ENCODE data around the gene SLIT3.

Gene SLIT3

DNA sequence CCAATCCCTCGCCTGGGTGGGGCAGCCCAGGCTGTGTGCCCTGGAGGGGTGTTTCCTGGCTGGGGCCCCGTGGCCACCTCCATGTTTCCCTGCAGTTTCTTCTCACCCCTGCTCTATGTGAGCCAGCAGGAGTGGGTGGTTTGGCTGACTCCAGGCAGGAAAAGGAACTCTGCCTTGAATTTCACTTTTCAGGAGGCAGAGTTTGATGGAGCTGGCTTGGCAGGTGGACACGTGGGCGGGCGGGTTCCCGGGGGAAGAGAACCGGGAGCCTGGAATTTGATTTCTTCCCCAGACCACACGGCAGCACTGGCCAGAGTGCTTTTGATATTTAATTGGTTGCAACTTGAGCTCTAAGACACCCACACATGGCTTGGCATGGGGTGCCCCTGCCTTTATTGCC lies 601.9 kb downstream of the SLIT3 start:
- Histone ChIP-seq H3K36me3 (ENCODE audit: insufficient read depth, low read depth, low read length) (no peaks in the 10 kb centered on the region), H3K27me3 (ENCODE audit: insufficient read depth, low read length) (no peaks in the 10 kb centered on the region; the same call in 1 of the 2 replicates), H3K9me3 (ENCODE audit: insufficient read depth, low read depth, low read length) (no peaks in the 10 kb centered on the region), H3K27ac (ENCODE audit: low read length) (no peak overlapping the region), H3K4me3 (ENCODE audit: low read length) (no peak overlapping the region), H3K4me1 (ENCODE audit: insufficient read depth, low read length) (no peaks in the 10 kb centered on the region; the same call in 1 of the 2 replicates), H3K9ac (ENCODE audit: low read depth, low read length) (no peak overlapping the region)

DNA sequence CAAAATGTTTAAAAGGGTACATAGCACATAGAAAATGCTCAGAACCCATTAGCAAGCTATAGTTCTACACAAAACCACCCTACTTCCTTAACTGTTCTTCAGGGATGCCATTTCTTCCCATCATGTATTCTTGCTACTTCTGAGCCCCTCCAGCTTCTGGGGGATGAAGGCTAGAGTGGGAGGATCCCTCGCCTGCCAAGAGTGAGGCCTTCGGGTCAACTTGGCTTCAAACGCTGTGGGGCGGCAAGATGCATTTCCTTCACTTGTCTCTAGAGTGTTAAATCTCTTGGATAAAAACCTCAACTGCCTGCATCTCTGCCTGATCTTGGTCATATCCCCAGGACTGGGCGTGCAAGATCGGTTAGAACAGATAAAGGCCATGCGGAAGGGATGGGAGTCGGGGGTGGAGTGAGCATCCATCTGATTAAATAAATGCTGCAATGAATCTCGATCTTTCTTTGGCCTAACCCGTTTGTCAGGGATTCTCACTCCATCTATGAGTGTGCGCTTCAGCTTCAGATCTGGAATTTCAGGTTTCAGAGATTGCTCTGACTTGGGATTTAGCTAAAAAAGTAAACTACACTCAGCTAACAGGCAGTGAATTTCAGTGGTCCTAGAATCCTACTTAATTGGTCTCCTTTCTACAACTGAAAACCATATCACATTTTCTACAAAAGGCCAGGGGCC lies 603.8 kb downstream of the SLIT3 start:
- peaks cover 4% of the 10 kb centered on the region; the same call in 1 of the 2 replicates for H3K27me3 ChIP-seq (ENCODE audit: insufficient read depth, low read length)
- no peak overlapping the region for H3K27ac ChIP-seq (ENCODE audit: low read length)
- H3K9ac ChIP-seq (ENCODE audit: low read depth, low read length), result no peak overlapping the region
- no peak overlapping the region for H3K4me3 ChIP-seq (ENCODE audit: low read length)
- no peaks in the 10 kb centered on the region for H3K9me3 ChIP-seq (ENCODE audit: insufficient read depth, low read depth, low read length)
- no peaks in the 10 kb centered on the region for H3K36me3 ChIP-seq (ENCODE audit: insufficient read depth, low read depth, low read length)
- no peaks in the 10 kb centered on the region; the same call in 1 of the 2 replicates for H3K4me1 ChIP-seq (ENCODE audit: insufficient read depth, low read length)

DNA sequence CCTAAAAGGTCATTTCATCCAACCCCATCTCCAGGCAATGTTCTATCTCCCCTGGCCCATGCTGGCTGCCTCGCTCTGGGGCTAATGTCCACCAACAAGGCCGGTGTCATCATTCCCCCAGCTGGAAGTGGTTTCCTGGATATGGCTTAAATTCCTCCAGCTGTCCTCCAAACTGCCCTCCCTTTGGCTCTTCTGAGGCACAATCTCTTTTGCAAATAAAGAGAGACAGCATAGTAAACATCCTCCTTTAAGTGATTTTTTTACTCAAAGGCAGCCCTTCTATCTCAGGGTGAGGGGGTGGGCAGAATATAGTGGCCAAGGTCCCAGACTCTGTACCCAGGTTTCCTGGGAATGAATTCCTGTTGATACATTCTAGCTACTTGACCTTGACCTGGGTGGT lies 604.3 kb downstream of the SLIT3 start:
- H3K27me3 ChIP-seq (ENCODE audit: insufficient read depth, low read length), result peaks cover 7% of the 10 kb centered on the region; the same call in 1 of the 2 replicates
- H3K27ac ChIP-seq (ENCODE audit: low read length), result no peak overlapping the region
- no peaks in the 10 kb centered on the region; the same call in 1 of the 2 replicates for H3K4me1 ChIP-seq (ENCODE audit: insufficient read depth, low read length)
- H3K9ac ChIP-seq (ENCODE audit: low read depth, low read length), result no peak overlapping the region
- H3K9me3 ChIP-seq (ENCODE audit: insufficient read depth, low read depth, low read length), result no peaks in the 10 kb centered on the region
- H3K4me3 ChIP-seq (ENCODE audit: low read length), result no peak overlapping the region
- H3K36me3 ChIP-seq (ENCODE audit: insufficient read depth, low read depth, low read length), result no peaks in the 10 kb centered on the region

GRCh38 chr5:168695301-168695835 lies 605.6 kb downstream of the SLIT3 start:
- Histone ChIP-seq H3K4me3 (ENCODE audit: low read length) (no peak overlapping the region), H3K27ac (ENCODE audit: low read length) (no peak overlapping the region), H3K36me3 (ENCODE audit: insufficient read depth, low read depth, low read length) (no peaks in the 10 kb centered on the region), H3K9me3 (ENCODE audit: insufficient read depth, low read depth, low read length) (no peaks in the 10 kb centered on the region), H3K9ac (ENCODE audit: low read depth, low read length) (no peak overlapping the region), H3K27me3 (ENCODE audit: insufficient read depth, low read length) (peaks cover 7% of the 10 kb centered on the region; the same call in 1 of the 2 replicates), H3K4me1 (ENCODE audit: insufficient read depth, low read length) (no peaks in the 10 kb centered on the region; the same call in 1 of the 2 replicates)

- Histone ChIP-seq H3K9ac (ENCODE audit: low read depth, low read length) (no peak overlapping the region), H3K4me3 (ENCODE audit: low read length) (no peak overlapping the region), H3K27ac (ENCODE audit: low read length) (no peak overlapping the region), H3K9me3 (ENCODE audit: insufficient read depth, low read depth, low read length) (no peaks in the 10 kb centered on the region), H3K36me3 (ENCODE audit: insufficient read depth, low read depth, low read length) (no peaks in the 10 kb centered on the region), H3K27me3 (ENCODE audit: insufficient read depth, low read length) (peaks cover 7% of the 10 kb centered on the region; the same call in 1 of the 2 replicates), H3K4me1 (ENCODE audit: insufficient read depth, low read length) (no peaks in the 10 kb centered on the region; the same call in 1 of the 2 replicates)
Observed at GRCh38 chr5:168694289-168694688, 606.6 kb downstream of the SLIT3 start.

DNA sequence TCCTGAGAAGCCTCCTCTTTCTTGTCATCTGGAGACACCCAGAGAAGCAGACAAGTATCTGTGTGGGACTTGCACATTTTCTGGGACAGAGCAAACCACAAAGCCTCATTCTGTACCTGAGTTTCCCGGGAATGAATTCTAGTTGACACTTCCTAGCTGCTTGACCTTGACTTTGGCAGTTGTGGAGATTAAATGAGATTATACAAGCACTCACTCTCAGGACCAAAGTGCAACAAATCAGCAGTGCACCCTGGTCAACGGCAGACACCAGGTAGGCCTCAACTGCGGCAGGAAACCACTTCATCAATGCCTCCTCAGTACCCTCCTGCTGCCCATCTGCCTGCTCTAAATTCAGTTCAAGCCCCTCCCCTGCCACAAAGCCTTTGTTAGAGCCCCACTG lies 607.1 kb downstream of the SLIT3 start:
- no peak overlapping the region for H3K4me3 ChIP-seq (ENCODE audit: low read length)
- H3K4me1 ChIP-seq (ENCODE audit: insufficient read depth, low read length), result no peaks in the 10 kb centered on the region; the same call in 1 of the 2 replicates
- no peaks in the 10 kb centered on the region for H3K9me3 ChIP-seq (ENCODE audit: insufficient read depth, low read depth, low read length)
- no peaks in the 10 kb centered on the region for H3K36me3 ChIP-seq (ENCODE audit: insufficient read depth, low read depth, low read length)
- peaks cover 7% of the 10 kb centered on the region; the same call in 1 of the 2 replicates for H3K27me3 ChIP-seq (ENCODE audit: insufficient read depth, low read length)
- no peak overlapping the region for H3K9ac ChIP-seq (ENCODE audit: low read depth, low read length)
- H3K27ac ChIP-seq (ENCODE audit: low read length), result no peak overlapping the region

GRCh38 chr5:168693297-168693696 lies 607.6 kb downstream of the SLIT3 start:
- Histone ChIP-seq H3K27ac (ENCODE audit: low read length) (no peak overlapping the region), H3K36me3 (ENCODE audit: insufficient read depth, low read depth, low read length) (no peaks in the 10 kb centered on the region), H3K9me3 (ENCODE audit: insufficient read depth, low read depth, low read length) (no peaks in the 10 kb centered on the region), H3K4me1 (ENCODE audit: insufficient read depth, low read length) (no peaks in the 10 kb centered on the region; the same call in 1 of the 2 replicates), H3K4me3 (ENCODE audit: low read length) (no peak overlapping the region), H3K9ac (ENCODE audit: low read depth, low read length) (no peak overlapping the region), H3K27me3 (ENCODE audit: insufficient read depth, low read length) (peaks cover 7% of the 10 kb centered on the region; the same call in 1 of the 2 replicates)

GRCh38 chr5:168691891-168692290 lies 609.0 kb downstream of the SLIT3 start:
- H3K4me1 ChIP-seq (ENCODE audit: insufficient read depth, low read length), result no peaks in the 10 kb centered on the region; the same call in 1 of the 2 replicates
- H3K9ac ChIP-seq (ENCODE audit: low read depth, low read length), result no peak overlapping the region
- H3K4me3 ChIP-seq (ENCODE audit: low read length), result no peak overlapping the region

DNA sequence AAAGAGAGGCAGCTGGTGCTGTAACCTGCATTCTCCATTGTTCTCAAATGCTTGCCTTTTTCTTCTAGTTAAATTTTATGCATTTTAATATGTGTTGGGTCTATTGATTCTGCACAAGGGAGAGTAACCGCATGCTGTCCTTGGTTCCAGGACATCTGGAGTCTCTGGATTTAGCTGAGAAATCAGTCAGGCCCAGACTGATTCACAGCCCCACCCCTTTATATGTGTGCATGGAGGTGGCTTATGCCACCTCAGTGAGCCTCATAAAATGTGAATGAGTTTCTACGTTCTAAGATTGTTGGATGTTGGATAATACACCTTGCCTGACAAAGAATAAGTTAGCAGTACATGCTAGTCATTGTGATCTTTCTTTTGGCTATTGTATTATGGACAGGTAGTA lies 611.7 kb downstream of the SLIT3 start:
- peaks cover 7% of the 10 kb centered on the region; the same call in 1 of the 2 replicates for H3K27me3 ChIP-seq (ENCODE audit: insufficient read depth, low read length)
- no peak overlapping the region for H3K4me3 ChIP-seq (ENCODE audit: low read length)
- no peak overlapping the region for H3K9ac ChIP-seq (ENCODE audit: low read depth, low read length)
- H3K9me3 ChIP-seq (ENCODE audit: insufficient read depth, low read depth, low read length), result no peaks in the 10 kb centered on the region
- no peaks in the 10 kb centered on the region for H3K36me3 ChIP-seq (ENCODE audit: insufficient read depth, low read depth, low read length)
- H3K4me1 ChIP-seq (ENCODE audit: insufficient read depth, low read length), result no peaks in the 10 kb centered on the region
- H3K27ac ChIP-seq (ENCODE audit: low read length), result no peak overlapping the region

More at GRCh38 chr5:168691891-168692290, 609.0 kb downstream of the SLIT3 start:
- no peak overlapping the region for H3K27ac ChIP-seq (ENCODE audit: low read length)
- H3K36me3 ChIP-seq (ENCODE audit: insufficient read depth, low read depth, low read length), result no peaks in the 10 kb centered on the region
- H3K9me3 ChIP-seq (ENCODE audit: insufficient read depth, low read depth, low read length), result no peaks in the 10 kb centered on the region
- peaks cover 7% of the 10 kb centered on the region; the same call in 1 of the 2 replicates for H3K27me3 ChIP-seq (ENCODE audit: insufficient read depth, low read length)

- Histone ChIP-seq H3K27ac (ENCODE audit: low read length) (no peak overlapping the region), H3K9me3 (ENCODE audit: insufficient read depth, low read depth, low read length) (no peaks in the 10 kb centered on the region), H3K36me3 (ENCODE audit: insufficient read depth, low read depth, low read length) (no peaks in the 10 kb centered on the region), H3K27me3 (ENCODE audit: insufficient read depth, low read length) (no peaks in the 10 kb centered on the region), H3K4me1 (ENCODE audit: insufficient read depth, low read length) (no peaks in the 10 kb centered on the region), H3K4me3 (ENCODE audit: low read length) (no peak overlapping the region), H3K9ac (ENCODE audit: low read depth, low read length) (no peak overlapping the region)
Observed at GRCh38 chr5:168686837-168687236, 614.1 kb downstream of the SLIT3 start.

DNA sequence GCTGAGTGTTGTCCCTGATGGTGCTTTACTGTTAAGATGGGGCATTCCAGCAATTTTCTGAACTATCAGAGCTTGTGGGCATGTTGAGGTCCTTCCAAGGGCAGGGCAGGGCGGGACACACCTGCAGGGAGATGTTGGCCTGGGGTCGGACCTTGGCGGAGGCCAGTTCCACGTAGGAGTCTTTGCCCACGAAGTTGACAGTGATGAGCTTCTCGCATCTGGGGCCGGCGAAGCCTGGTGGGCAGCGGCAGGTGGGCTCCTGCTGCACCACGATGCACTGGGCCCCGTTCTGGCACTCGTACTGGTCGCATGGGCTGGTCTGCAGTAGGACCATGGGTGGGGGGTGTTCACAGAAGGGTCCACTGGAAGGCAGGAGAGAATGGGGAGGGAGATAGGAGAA lies 615.4 kb downstream of the SLIT3 start:
- Histone ChIP-seq H3K27me3 (ENCODE audit: insufficient read depth, low read length) (no peaks in the 10 kb centered on the region), H3K4me1 (ENCODE audit: insufficient read depth, low read length) (no peaks in the 10 kb centered on the region), H3K9ac (ENCODE audit: low read depth, low read length) (no peak overlapping the region), H3K4me3 (ENCODE audit: low read length) (no peak overlapping the region), H3K27ac (ENCODE audit: low read length) (no peak overlapping the region), H3K36me3 (ENCODE audit: insufficient read depth, low read depth, low read length) (no peaks in the 10 kb centered on the region), H3K9me3 (ENCODE audit: insufficient read depth, low read depth, low read length) (no peaks in the 10 kb centered on the region)

DNA sequence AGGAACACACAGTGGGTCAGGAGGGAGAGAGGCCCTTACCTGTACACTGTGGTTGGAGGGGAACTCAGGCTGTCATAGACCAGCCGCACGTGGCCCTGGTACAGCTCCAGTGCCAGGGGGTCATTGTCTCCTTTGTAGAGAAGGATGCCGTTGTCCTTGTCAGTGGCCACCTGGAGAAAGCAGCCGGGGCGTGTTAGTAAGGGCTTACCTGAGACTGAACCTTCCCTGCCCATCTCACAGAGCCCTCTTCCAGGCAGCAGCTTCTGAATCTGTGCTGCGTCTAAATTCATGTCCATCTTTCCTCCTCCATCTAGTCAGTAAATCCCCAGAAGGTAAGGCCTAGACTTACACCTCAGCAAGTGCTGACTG lies 617.0 kb downstream of the SLIT3 start:
- Histone ChIP-seq H3K9me3 (ENCODE audit: insufficient read depth, low read depth, low read length) (no peaks in the 10 kb centered on the region), H3K4me3 (ENCODE audit: low read length) (no peak overlapping the region), H3K4me1 (ENCODE audit: insufficient read depth, low read length) (peaks cover 3% of the 10 kb centered on the region; the same call in 1 of the 2 replicates), H3K27me3 (ENCODE audit: insufficient read depth, low read length) (no peaks in the 10 kb centered on the region), H3K36me3 (ENCODE audit: insufficient read depth, low read depth, low read length) (no peaks in the 10 kb centered on the region), H3K27ac (ENCODE audit: low read length) (no peak overlapping the region), H3K9ac (ENCODE audit: low read depth, low read length) (no peak overlapping the region)

Data from iPS-20b (cell line).